WTC11 (cell line): ENCODE results near the gene MECR.

Experiments used
- ATF1 ChIP-seq: sonication (generic); formaldehyde crosslinking; IDR thresholded peaks from 2 replicates; pipeline ENCODE4 v1.8.1; 2023; ENCODE audit warnings: mild to moderate bottlenecking, moderate library complexity, missing genetic modification reagents
- ATF2 ChIP-seq: sonication (generic); formaldehyde crosslinking; IDR thresholded peaks from 2 replicates; pipeline ENCODE4 v1.8.1; 2022; ENCODE audit warnings: low read depth, missing genetic modification reagents, borderline replicate concordance
- ATF6 ChIP-seq: sonication (generic); formaldehyde crosslinking; IDR thresholded peaks from 2 replicates; pipeline ENCODE4 v1.8.1; 2023; ENCODE audit warnings: mild to moderate bottlenecking, missing genetic modification reagents
- CDX4 ChIP-seq: fragments of 250-450 bp; sonication (Bioruptor Pico); IDR thresholded peaks from 2 replicates; pipeline ENCODE4 v1.9.0; 2021; ENCODE audit warnings: moderate library complexity, mild to moderate bottlenecking, inconsistent platforms, borderline replicate concordance
- CTCF ChIP-seq: fragments of 200-600 bp; IDR thresholded peaks from 2 replicates; pipeline ENCODE4 v1.8.0; 2022; ENCODE audit warnings: antibody characterized with exemption
- ERG ChIP-seq: fragments of 250-450 bp; sonication (Bioruptor Pico); IDR thresholded peaks from 2 replicates; pipeline ENCODE4 v1.8.0; 2021; ENCODE audit warnings: mild to moderate bottlenecking
- FOXJ3 ChIP-seq: sonication (generic); formaldehyde crosslinking; IDR thresholded peaks from 2 replicates; pipeline ENCODE4 v1.9.0; 2021; ENCODE audit warnings: missing genetic modification reagents, mild to moderate bottlenecking, borderline replicate concordance
- HMGXB4 ChIP-seq: sonication (generic); formaldehyde crosslinking; IDR thresholded peaks from 2 replicates; pipeline ENCODE4 v1.8.1; 2023; ENCODE audit warnings: mild to moderate bottlenecking, moderate library complexity, missing genetic modification reagents
- IRF2 ChIP-seq: sonication (generic); formaldehyde crosslinking; IDR thresholded peaks from 2 replicates; pipeline ENCODE4 v1.8.0; 2022; ENCODE audit warnings: low read depth, missing genetic modification reagents, borderline replicate concordance
- MAX ChIP-seq: sonication (generic); formaldehyde crosslinking; IDR thresholded peaks from 2 replicates; pipeline ENCODE4 v1.8.0; 2022; ENCODE audit warnings: mild to moderate bottlenecking, missing genetic modification reagents
- MLX ChIP-seq: sonication (generic); formaldehyde crosslinking; IDR thresholded peaks from 2 replicates; pipeline ENCODE4 v1.8.1; 2023; ENCODE audit warnings: mild to moderate bottlenecking, missing genetic modification reagents, moderate library complexity
- RORB ChIP-seq: fragments of 250-450 bp; sonication (Bioruptor Pico); IDR thresholded peaks from 2 replicates; pipeline ENCODE4 v1.9.0; 2021; ENCODE audit warnings: mild to moderate bottlenecking
- SMAD4 ChIP-seq: sonication (generic); formaldehyde crosslinking; IDR thresholded peaks from 2 replicates; pipeline ENCODE4 v1.8.0; 2022; ENCODE audit warnings: mild to moderate bottlenecking, missing genetic modification reagents
- ZNF317 ChIP-seq: sonication (generic); formaldehyde crosslinking; IDR thresholded peaks from 2 replicates; pipeline ENCODE4 v1.8.1; 2023; ENCODE audit warnings: low read depth, mild to moderate bottlenecking, moderate library complexity, missing genetic modification reagents, borderline replicate concordance

- no peak for TF ChIP-seq CTCF
- TF ChIP-seq MAX, result no peak
- TF ChIP-seq ATF2, result no peak
- no peak for TF ChIP-seq FOXJ3 (CRISPR knock-in tag)
- TF ChIP-seq CDX4, result no peak
- TF ChIP-seq ZNF317 (CRISPR knock-in tag), result no peak
- TF ChIP-seq SMAD4 (CRISPR knock-in tag), result no peak
- no peak for TF ChIP-seq ATF6 (CRISPR knock-in tag)
- TF ChIP-seq RORB (CRISPR knock-in tag), result no peak
- TF ChIP-seq ERG (CRISPR knock-in tag), result no peak
- TF ChIP-seq ATF1 (CRISPR knock-in tag), result no peak
- TF ChIP-seq IRF2 (CRISPR knock-in tag), result no peak
- TF ChIP-seq HMGXB4 (CRISPR knock-in tag), result no peak
- no peak for TF ChIP-seq MLX
These were observed 40.0 kb downstream of the MECR start for GRCh38 chr1:29190718-29191117.
